Osteocyte (in vitro differentiated cells): ENCODE results near the gene ABCD3. TPM values are rescaled to one million over a fixed set of nuclear protein-coding genes. Genes with fewer than 3 reads are reported as not detected.

ENCODE experiments used
- total RNA-seq: library from RNA; stranded (reverse); gene quantifications from 2 replicates; pipeline ENCODE4 v1.2.1, GENCODE V29; 2021

Gene ABCD3
- total RNA-seq, 1 donor from 2014 or later = 39.0 TPM

Other genes starting within 250 kb of the ABCD3 start
- gene ARHGAP29, start 180.8 kb upstream of the ABCD3 start, total RNA-seq = 180 and 187 TPM in 2 replicates
- gene F3, start 123.4 kb downstream of the ABCD3 start, total RNA-seq = 11.2 and 12.1 TPM in 2 replicates